Gastroesophageal sphincter (tissue), 4 donors: ENCODE data around the gene PPP6C. TPM values are rescaled to one million over a fixed set of nuclear protein-coding genes. Genes with fewer than 3 reads are reported as not detected.
"Not testable (repeated sequence)": the region's sequence is repeated elsewhere in the genome, so short reads cannot be mapped to it uniquely, and the experiment has no call there.

Source experiments
- ATAC-seq: fragments of 150-250 bp; one replicate; pipeline ENCODE4 v1.9.1; 2016; ENCODE audit warnings: mild to moderate bottlenecking, moderate library complexity
- H3K27ac ChIP-seq, 4 donors: fragments of 200-600 bp; sonication (generic) in 3 of 4; 1 replicate in 3 of 4; 2 replicates in 1 of 4; pipeline ENCODE4 v1.5.1; 2016 to 2019
- H3K27me3 ChIP-seq: fragments of 200-600 bp; sonication (generic); one replicate; pipeline ENCODE4 v1.5.1; 2019
- H3K36me3 ChIP-seq, 2 donors: fragments of 200-600 bp; sonication (generic); one replicate each; pipeline ENCODE4 v1.5.1; 2019; ENCODE audit warnings: control low read depth in 1 of 2
- H3K4me1 ChIP-seq, 3 donors: fragments of 200-600 bp; sonication (generic); 1 replicate in 2 of 3; 2 replicates in 1 of 3; pipeline ENCODE4 v1.5.1; 2016 to 2019; ENCODE audit warnings: control low read depth in 2 of 3
- H3K4me3 ChIP-seq, 2 donors: fragments of 200-600 bp; sonication (generic); one replicate each; pipeline ENCODE4 v1.5.1; 2019; ENCODE audit warnings: mild to moderate bottlenecking in 1 of 2, moderate library complexity in 1 of 2
- H3K9me3 ChIP-seq, 3 donors: fragments of 200-600 bp; sonication (generic); one replicate each; pipeline ENCODE4 v1.5.1; 2017 to 2019; ENCODE audit warnings: control low read depth in 2 of 3
- CTCF ChIP-seq, 4 experiments: fragments of 200-600 bp in 2 of 4; fragments of 450-650 bp in 2 of 4; sonication (generic) in 1 of 4; IDR thresholded peaks; one replicate each; pipeline ENCODE4 v1.5.1; 2017 to 2019; ENCODE audit warnings: antibody characterized with exemption in 4 of 4, mild to moderate bottlenecking in 2 of 4, moderate library complexity in 2 of 4
- EP300 ChIP-seq: sonication (generic); formaldehyde crosslinking; IDR thresholded peaks from one replicate; pipeline ENCODE4 v1.6.1; 2017; ENCODE audit warnings: antibody characterized with exemption, mild to moderate bottlenecking
- POLR2A ChIP-seq, 2 donors: fragments of 450-650 bp; IDR thresholded peaks; one replicate each; pipeline ENCODE4 v1.6.1; 2017; ENCODE audit warnings: antibody characterized with exemption in 2 of 2, mild to moderate bottlenecking in 2 of 2, moderate library complexity in 1 of 2
- POLR2AphosphoS5 ChIP-seq: sonication (generic); formaldehyde crosslinking; IDR thresholded peaks from one replicate; pipeline ENCODE4 v1.6.1; 2017; ENCODE audit warnings: antibody characterized with exemption
- WGBS, 2 donors: methylation state at CpG; one replicate each; pipeline ENCODE4 v1.1.5; 2018; ENCODE audit warnings: low coverage in 1 of 2; 5-methylcytosine and 5-hydroxymethylcytosine counted together
- total RNA-seq, 4 donors: library from RNA; depleted of rRNA; stranded (reverse); fragments of >200 nt; gene quantifications; one replicate each; pipeline ENCODE4 v1.1.0, GENCODE V29; 2016

The PPP6C gene
- total RNA-seq = 10 to 100 TPM; 28.5 to 49.9 (median 38.0) TPM

GRCh38 chr9:125189361-125190289 lies at the start of gene PPP6C:
Gene PPP6C, minus strand, starts transcription at chr9:125189803. Its CDS starts 85 bp downstream, at chr9:125189718.
- Histone ChIP-seq H3K27me3 (no peaks in the 10 kb centered on the region), H3K36me3 (no peaks in the 10 kb centered on the region), H3K9me3 (no peaks in the 10 kb centered on the region), H3K27ac (peak within 1 kb of the TSS; percentile 86 to 98 (median 96)), H3K4me1 (peaks cover 3 to 56% (median 19%) of the 10 kb centered on the region in 3 donors), H3K4me3 (peak within 1 kb of the TSS; percentile 72 to 99)
- ATAC-seq = peak; percentile 99
- 0% methylated on average over 8 of the region's 82 CpGs for WGBS, 2 donors
- no peak for TF ChIP-seq EP300
- TF ChIP-seq POLR2AphosphoS5 = peak; percentile 91
- peak in 3 of 4 experiments; percentile 70 to 76 (median 73) for TF ChIP-seq CTCF (IDR thresholded peaks at IDR 0.05)
- peak; percentile 81 to 85 for TF ChIP-seq POLR2A (IDR thresholded peaks at IDR 0.05)

GRCh38 chr9:125238915-125239446 lies 49.4 kb upstream of the PPP6C start:
- ATAC-seq = no peak

GRCh38 chr9:125238127-125238914 lies 48.7 kb upstream of the PPP6C start:
- Histone ChIP-seq H3K27ac (peak overlapping the region in 1 of 4 donors; percentile 6), H3K36me3 (peaks cover 0 to 62% of the 10 kb centered on the region in 2 donors), H3K9me3 (no peaks in the 10 kb centered on the region), H3K4me3 (peak overlapping the region in 1 of 2 donors; percentile 91), H3K27me3 (no peaks in the 10 kb centered on the region), H3K4me1 (peaks cover 2 to 66% (median 33%) of the 10 kb centered on the region in 3 donors)
- TF ChIP-seq POLR2A (IDR thresholded peaks at IDR 0.05) (no peak), EP300 (no peak), POLR2AphosphoS5 (no peak), CTCF (IDR thresholded peaks at IDR 0.05) (no peak)
- no peak for ATAC-seq
- 81 to 87% methylated on average over 6 to 7 of the region's 7 CpGs for WGBS, 2 donors

More at GRCh38 chr9:125238915-125239446, 49.4 kb upstream of the PPP6C start:
- Histone ChIP-seq H3K27me3 (no peaks in the 10 kb centered on the region), H3K9me3 (no peaks in the 10 kb centered on the region), H3K4me3 (peak overlapping the region in 1 of 2 donors; percentile 91), H3K4me1 (peaks cover 2 to 66% (median 33%) of the 10 kb centered on the region in 3 donors), H3K36me3 (peaks cover 0 to 56% of the 10 kb centered on the region in 2 donors), H3K27ac (no peak overlapping the region)
- TF ChIP-seq POLR2A (IDR thresholded peaks at IDR 0.05) (no peak), POLR2AphosphoS5 (no peak), EP300 (no peak), CTCF (IDR thresholded peaks at IDR 0.05) (no peak)
- WGBS, 2 donors = 82 to 89% methylated on average over 8 to 14 of the region's 14 CpGs

GRCh38 chr9:125236520-125237159 lies 47.0 kb upstream of the PPP6C start:
- not testable (repeated sequence) for ATAC-seq, H3K9me3 ChIP-seq, H3K27me3 ChIP-seq, H3K4me3 ChIP-seq
- Histone ChIP-seq H3K4me1 (peaks cover 2 to 58% (median 33%) of the 10 kb centered on the region in 3 donors), H3K27ac (peak overlapping the region in 1 of 4 donors; percentile 19), H3K36me3 (peaks cover 0 to 75% of the 10 kb centered on the region in 2 donors)
- 70 to 83% methylated on average over 4 to 5 of the region's 5 CpGs for WGBS, 2 donors
